Fibroblast of peridontal ligament (primary cell): Measurements from ENCODE around the gene NUMA1.
A peak's percentile ranks its signal among the peaks of the same experiment; 100 is the strongest.

ENCODE experiments used
- DNase-seq: peaks from one replicate; pipeline ENCODE4 v3.0.0-alpha.2; 2010; ENCODE audit errors: extremely low read depth

Gene NUMA1

DNA sequence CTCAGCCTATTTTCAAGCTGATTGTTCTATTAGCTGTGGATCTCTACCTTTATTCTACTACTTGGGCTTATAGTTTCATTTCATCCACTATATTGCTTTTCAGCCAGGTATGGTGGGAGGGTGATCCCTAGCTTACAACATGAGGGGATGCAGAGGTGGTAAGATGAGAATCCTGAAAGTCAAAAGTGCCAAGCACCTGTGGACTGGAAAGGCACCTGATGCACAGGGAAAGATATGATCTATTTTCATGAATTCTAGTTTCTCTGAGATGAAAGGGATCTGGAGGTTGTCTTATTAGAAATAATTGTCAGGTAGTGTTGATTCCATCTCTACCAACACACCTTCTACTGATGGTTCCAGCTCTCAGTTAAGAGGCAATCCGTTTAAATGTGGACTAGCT, 103.3 kb downstream of the NUMA1 start:
- DNase-seq = no peak

DNA sequence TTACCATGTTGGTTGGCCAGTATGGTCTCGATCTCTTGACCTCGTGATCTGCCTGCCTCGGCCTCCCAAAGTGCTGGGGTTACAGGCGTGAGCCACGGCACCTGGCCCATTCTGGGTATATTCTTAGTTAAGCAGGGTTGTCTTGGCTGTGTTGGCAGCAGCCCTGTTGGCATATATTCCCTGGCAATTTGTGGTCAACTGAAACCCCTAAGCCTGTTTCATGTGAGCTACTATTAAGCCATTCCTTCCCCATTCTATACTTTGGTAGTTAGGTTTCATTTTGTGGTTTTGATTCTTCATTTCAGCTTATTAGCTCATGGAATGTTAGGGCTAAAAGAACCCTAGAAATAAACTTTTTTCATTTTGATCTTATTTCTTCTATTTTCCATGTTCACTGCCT, 103.8 kb downstream of the NUMA1 start:
- peak; percentile 57 for DNase-seq

DNA sequence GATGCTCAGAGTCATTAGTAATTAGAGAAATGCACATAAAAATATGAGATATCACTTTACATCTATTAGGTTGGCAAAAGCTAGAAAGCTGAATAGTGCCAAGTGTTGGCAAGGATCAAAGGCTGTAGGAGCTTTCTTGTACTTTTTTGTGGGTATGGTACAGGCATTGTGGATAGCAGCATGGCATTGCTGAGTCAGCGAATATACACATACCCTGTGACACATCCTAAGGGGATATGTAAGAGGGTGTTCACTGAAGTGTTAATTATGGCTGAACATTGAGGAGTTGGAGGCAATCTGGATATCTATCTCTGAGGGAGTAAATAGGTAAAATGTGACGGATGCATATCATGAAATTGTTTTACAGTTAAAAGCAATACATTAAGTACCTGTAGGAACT, 108.7 kb downstream of the NUMA1 start:
- no peak for DNase-seq

DNA sequence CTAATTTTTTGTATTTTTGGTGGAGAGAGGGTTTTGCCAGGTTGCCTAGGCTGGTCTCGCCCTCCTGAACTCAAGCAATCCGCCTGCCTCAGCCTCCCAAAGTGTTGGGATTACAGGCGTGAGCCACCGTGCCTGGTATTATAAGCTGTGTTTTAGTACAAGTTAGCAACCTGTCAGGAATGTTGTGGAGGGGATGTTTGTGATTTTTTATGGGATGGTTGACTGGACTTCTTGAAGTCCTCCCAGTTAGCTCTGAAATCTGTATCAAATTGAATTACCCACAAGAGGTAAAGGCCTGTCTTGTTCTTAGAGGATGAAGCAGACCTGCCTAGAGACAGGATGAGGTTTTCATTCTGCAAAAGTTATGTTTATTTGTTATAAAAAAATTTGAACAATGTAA, 115.7 kb downstream of the NUMA1 start:
- no peak for DNase-seq

DNA sequence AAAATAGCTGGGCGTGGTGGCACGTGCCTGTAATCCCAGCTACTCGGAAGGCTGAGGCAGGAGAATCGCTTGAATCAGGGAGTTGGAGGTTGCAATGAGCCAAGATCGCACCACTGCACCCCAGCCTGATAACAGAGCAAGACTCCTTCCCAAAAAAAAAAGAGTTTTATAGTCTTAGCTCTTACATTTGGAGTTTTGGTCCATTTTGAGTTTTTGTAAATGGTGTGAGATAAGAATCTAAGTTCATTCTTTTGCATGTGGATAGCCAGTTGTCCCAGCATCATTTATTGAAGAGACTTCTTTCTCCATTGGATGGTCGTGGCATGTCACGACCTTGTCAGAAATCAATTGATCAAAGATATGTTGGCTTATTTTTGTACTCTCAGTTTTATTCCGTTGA, 116.9 kb downstream of the NUMA1 start:
- DNase-seq = no peak

DNA sequence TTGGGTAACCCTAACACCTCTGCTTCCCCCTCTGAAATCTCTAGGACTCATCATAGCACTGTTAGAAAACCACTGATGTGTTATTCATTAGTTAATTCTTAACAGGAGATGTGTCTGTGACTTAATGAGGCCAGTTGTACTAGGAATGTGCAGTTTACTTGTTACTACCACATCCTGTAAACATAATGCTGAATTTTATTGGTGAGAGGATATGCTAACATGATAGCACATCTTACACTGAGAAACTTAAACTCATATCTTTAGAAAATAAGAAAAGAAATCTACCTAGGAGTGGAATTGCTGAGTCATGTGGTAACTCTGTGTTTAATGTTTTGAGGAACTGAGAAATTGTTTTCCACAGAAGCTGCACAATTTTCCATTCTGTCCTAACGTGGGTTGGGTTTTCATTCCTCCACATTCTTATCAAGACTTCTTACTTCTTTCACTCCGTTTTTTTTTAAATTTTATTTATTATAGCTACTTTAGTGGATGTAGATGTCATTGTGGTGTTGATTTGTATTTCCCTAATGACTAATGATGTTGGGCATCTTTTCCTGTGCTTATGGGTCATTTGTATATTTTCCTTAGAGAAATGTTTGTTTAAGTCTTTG, 117.8 kb downstream of the NUMA1 start:
- DNase-seq = peak; percentile 63

DNA sequence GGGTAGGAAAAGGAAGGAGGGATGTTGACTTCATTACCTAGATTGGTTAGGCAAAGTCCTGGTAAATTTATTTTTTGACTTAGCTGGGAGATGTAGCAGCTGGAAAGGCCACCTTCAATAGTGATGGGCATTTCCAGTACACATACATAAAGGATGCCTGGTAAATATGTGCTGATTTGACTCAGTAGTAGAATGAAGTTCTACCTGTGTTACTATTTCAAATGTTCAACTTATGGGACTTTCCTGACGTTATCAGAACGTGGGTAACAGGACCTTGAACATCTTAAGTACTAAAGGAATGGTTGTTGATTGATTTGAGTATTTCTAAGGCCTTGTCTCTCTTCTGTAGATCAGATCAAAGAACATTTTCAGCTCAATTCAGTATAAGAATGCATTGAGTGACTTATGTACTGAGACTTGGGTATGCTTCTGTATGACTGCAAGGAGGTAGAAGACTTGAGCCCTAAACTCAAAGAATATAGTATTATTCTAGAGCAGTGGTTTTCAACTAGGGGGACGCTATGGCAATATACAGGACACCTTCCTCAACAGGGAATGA, 124.4 kb downstream of the NUMA1 start:
- DNase-seq = no peak
